Neural cell (in vitro differentiated cells): ENCODE results near the gene NOL4L.

Experiments used
- EP300 ChIP-seq: fragments of 450-650 bp; conservative IDR thresholded peaks from 2 replicates; pipeline ENCODE4 v1.6.1; 2014; ENCODE audit warnings: antibody characterized with exemption, mild to moderate bottlenecking, moderate library complexity; ENCODE audit not compliant: poor library complexity, severe bottlenecking
- POLR2AphosphoS5 ChIP-seq: IDR thresholded peaks from 2 replicates; pipeline ENCODE4 v1.6.1; 2012
- RAD21 ChIP-seq: fragments of 450-650 bp; conservative IDR thresholded peaks from 2 replicates; pipeline ENCODE4 v1.6.1; 2014; ENCODE audit warnings: antibody characterized with exemption, mild to moderate bottlenecking, moderate library complexity
- SMC3 ChIP-seq: fragments of 450-650 bp; conservative IDR thresholded peaks from 2 replicates; pipeline ENCODE4 v1.6.1; 2014; ENCODE audit warnings: antibody characterized with exemption, mild to moderate bottlenecking, moderate library complexity; ENCODE audit not compliant: poor library complexity
- TAF1 ChIP-seq: IDR thresholded peaks from 2 replicates; pipeline ENCODE4 v1.6.1; 2012; ENCODE audit warnings: low read depth
- TF ChIP-seq, protein P1 (sequence below): fragments of 450-650 bp; IDR thresholded peaks from 2 replicates; pipeline ENCODE4 v1.5.1; 2014; ENCODE audit warnings: antibody characterized with exemption, mild to moderate bottlenecking, moderate library complexity; ENCODE audit not compliant: poor library complexity, severe bottlenecking
- TF ChIP-seq, protein P2 (sequence below): IDR thresholded peaks from 2 replicates; pipeline ENCODE4 v1.6.1; 2012; ENCODE audit warnings: borderline replicate concordance

DNA sequence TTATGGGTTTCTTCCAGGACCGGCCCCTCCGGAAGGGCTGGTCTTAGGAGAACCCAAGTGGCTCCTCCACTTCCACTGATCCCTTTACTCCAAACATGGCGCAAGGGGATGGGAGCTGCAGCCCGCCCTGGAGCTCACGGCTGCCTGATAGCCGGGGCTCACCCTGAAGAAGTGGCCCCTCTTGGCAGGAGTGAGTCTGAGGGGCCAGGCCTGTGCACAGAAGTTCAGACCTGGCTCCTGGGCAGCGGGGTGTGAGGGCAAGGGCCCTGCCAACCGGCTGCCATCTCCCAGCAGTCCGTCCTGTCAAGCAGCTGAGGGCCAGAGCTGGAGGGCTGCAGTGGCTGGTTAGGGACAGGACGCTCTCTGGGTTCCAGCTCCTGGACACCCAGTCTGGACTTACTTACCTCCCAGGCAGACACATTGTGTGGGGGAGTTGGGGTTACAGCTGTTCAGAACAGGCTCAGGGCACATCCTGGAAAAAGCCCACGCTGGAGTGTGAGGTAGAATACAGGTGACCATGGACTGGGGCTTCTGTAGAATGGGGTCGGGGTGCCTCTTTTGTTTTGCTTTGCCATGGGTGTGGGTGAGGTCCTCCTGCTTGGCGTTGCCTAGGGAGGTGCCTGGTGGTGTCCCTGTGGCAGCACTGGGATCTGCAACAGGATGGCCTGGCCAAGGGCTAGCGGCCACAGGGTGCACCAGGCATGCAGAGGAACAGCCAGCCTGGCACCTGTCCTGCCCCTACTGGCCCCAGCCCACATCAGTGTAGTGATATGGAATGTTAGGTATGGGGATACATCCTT lies 138.6 kb downstream of the NOL4L start:
- TF ChIP-seq, protein P1, sequence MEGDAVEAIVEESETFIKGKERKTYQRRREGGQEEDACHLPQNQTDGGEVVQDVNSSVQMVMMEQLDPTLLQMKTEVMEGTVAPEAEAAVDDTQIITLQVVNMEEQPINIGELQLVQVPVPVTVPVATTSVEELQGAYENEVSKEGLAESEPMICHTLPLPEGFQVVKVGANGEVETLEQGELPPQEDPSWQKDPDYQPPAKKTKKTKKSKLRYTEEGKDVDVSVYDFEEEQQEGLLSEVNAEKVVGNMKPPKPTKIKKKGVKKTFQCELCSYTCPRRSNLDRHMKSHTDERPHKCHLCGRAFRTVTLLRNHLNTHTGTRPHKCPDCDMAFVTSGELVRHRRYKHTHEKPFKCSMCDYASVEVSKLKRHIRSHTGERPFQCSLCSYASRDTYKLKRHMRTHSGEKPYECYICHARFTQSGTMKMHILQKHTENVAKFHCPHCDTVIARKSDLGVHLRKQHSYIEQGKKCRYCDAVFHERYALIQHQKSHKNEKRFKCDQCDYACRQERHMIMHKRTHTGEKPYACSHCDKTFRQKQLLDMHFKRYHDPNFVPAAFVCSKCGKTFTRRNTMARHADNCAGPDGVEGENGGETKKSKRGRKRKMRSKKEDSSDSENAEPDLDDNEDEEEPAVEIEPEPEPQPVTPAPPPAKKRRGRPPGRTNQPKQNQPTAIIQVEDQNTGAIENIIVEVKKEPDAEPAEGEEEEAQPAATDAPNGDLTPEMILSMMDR = no peak
- TF ChIP-seq TAF1 = no peak
- TF ChIP-seq RAD21 = no peak
- no peak for TF ChIP-seq POLR2AphosphoS5
- TF ChIP-seq SMC3 = no peak
- TF ChIP-seq, protein P2, sequence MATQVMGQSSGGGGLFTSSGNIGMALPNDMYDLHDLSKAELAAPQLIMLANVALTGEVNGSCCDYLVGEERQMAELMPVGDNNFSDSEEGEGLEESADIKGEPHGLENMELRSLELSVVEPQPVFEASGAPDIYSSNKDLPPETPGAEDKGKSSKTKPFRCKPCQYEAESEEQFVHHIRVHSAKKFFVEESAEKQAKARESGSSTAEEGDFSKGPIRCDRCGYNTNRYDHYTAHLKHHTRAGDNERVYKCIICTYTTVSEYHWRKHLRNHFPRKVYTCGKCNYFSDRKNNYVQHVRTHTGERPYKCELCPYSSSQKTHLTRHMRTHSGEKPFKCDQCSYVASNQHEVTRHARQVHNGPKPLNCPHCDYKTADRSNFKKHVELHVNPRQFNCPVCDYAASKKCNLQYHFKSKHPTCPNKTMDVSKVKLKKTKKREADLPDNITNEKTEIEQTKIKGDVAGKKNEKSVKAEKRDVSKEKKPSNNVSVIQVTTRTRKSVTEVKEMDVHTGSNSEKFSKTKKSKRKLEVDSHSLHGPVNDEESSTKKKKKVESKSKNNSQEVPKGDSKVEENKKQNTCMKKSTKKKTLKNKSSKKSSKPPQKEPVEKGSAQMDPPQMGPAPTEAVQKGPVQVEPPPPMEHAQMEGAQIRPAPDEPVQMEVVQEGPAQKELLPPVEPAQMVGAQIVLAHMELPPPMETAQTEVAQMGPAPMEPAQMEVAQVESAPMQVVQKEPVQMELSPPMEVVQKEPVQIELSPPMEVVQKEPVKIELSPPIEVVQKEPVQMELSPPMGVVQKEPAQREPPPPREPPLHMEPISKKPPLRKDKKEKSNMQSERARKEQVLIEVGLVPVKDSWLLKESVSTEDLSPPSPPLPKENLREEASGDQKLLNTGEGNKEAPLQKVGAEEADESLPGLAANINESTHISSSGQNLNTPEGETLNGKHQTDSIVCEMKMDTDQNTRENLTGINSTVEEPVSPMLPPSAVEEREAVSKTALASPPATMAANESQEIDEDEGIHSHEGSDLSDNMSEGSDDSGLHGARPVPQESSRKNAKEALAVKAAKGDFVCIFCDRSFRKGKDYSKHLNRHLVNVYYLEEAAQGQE = no peak
- TF ChIP-seq EP300 = no peak
